ENCODE results near the gene ONECUT1.

The ONECUT1 gene

GRCh38 chr15:52782514-52782913 is 7.6 kb downstream of the ONECUT1 start:
- DNase-seq (ENCODE audit: low read depth in 2 of 2), result no peak

GRCh38 chr15:52780172-52780980 is 9.8 kb downstream of the ONECUT1 start:
- peak; percentile 34 to 48 for DNase-seq (ENCODE audit: low read depth in 2 of 2)

- no peak for DNase-seq (ENCODE audit: low read depth in 2 of 2)
Observed at GRCh38 chr15:52778457-52778856, 11.7 kb downstream of the ONECUT1 start.

- DNase-seq (ENCODE audit: low read depth in 2 of 2), result no peak
Observed at GRCh38 chr15:52772766-52773165, 17.4 kb downstream of the ONECUT1 start.

- DNase-seq (ENCODE audit: low read depth in 2 of 2), result no peak
Observed at GRCh38 chr15:52765785-52766184, 24.4 kb downstream of the ONECUT1 start.

- no peak for DNase-seq (ENCODE audit: low read depth in 2 of 2)
Observed at GRCh38 chr15:52764731-52765130, 25.4 kb downstream of the ONECUT1 start.

GRCh38 chr15:52762621-52763020 is 27.5 kb downstream of the ONECUT1 start:
- no peak for DNase-seq (ENCODE audit: low read depth in 2 of 2)

GRCh38 chr15:52760562-52760961 is 29.6 kb downstream of the ONECUT1 start:
- DNase-seq (ENCODE audit: low read depth in 2 of 2), result no peak

- no peak for DNase-seq (ENCODE audit: low read depth in 2 of 2)
Observed at GRCh38 chr15:52759969-52760368, 30.2 kb downstream of the ONECUT1 start.

GRCh38 chr15:52757496-52757895 is 32.6 kb downstream of the ONECUT1 start:
- DNase-seq (ENCODE audit: low read depth in 2 of 2), result no peak

GRCh38 chr15:52751522-52751921 is 38.6 kb downstream of the ONECUT1 start:
- DNase-seq (ENCODE audit: low read depth in 2 of 2), result no peak

- no peak for DNase-seq (ENCODE audit: low read depth in 2 of 2)
Observed at GRCh38 chr15:52749258-52749657, 40.9 kb downstream of the ONECUT1 start.

- no peak for DNase-seq (ENCODE audit: low read depth in 2 of 2)
Observed at GRCh38 chr15:52746162-52746757, 43.9 kb downstream of the ONECUT1 start.

GRCh38 chr15:52745326-52746161 is 44.6 kb downstream of the ONECUT1 start:
- DNase-seq (ENCODE audit: low read depth in 2 of 2), result no peak

- DNase-seq (ENCODE audit: low read depth in 2 of 2), result no peak
Observed at GRCh38 chr15:52738311-52738710, 51.8 kb downstream of the ONECUT1 start.

- no peak for DNase-seq (ENCODE audit: low read depth in 2 of 2)
Observed at GRCh38 chr15:52737720-52738119, 52.4 kb downstream of the ONECUT1 start.

GRCh38 chr15:52735231-52736089 is 54.7 kb downstream of the ONECUT1 start:
- peak; percentile 13 to 32 for DNase-seq (ENCODE audit: low read depth in 2 of 2)

GRCh38 chr15:52734329-52734728 is 55.8 kb downstream of the ONECUT1 start:
- DNase-seq (ENCODE audit: low read depth in 2 of 2), result no peak

- no peak for DNase-seq (ENCODE audit: low read depth in 2 of 2)
Observed at GRCh38 chr15:52733696-52734255, 56.4 kb downstream of the ONECUT1 start.

- no peak for DNase-seq (ENCODE audit: low read depth in 2 of 2)
Observed at GRCh38 chr15:52733088-52733487, 57.0 kb downstream of the ONECUT1 start.

GRCh38 chr15:52732551-52732950 is 57.6 kb downstream of the ONECUT1 start:
- DNase-seq (ENCODE audit: low read depth in 2 of 2), result no peak
